HG03139 (cell line): ENCODE measurements around the gene ANKLE1.

Source experiments
- ATAC-seq: cut with Tn5 transposase; IDR thresholded peaks from one replicate; pipeline ENCODE4 v1.9.1; 2021; ENCODE audit not compliant: unreplicated experiment

ANKLE1 gene

GRCh38 chr19:17325133-17325532, 43.4 kb downstream of the ANKLE1 start:
- ATAC-seq: no peak

- ATAC-seq: no peak
These were observed 44.3 kb downstream of the ANKLE1 start for GRCh38 chr19:17325881-17326594.

- ATAC-seq: no peak
These were observed 44.9 kb downstream of the ANKLE1 start for GRCh38 chr19:17326595-17326966.

- ATAC-seq: no peak
These were observed 45.5 kb downstream of the ANKLE1 start for GRCh38 chr19:17327068-17327653.

- no peak for ATAC-seq
These were observed 46.2 kb downstream of the ANKLE1 start for GRCh38 chr19:17327654-17328516.

GRCh38 chr19:17328517-17329365, 47.0 kb downstream of the ANKLE1 start:
- no peak for ATAC-seq

- ATAC-seq: no peak
These were observed 47.9 kb downstream of the ANKLE1 start for GRCh38 chr19:17329366-17330261.

GRCh38 chr19:17330262-17331044, 48.8 kb downstream of the ANKLE1 start:
- ATAC-seq: no peak

- ATAC-seq: no peak
These were observed 49.4 kb downstream of the ANKLE1 start for GRCh38 chr19:17331045-17331558.

GRCh38 chr19:17332360-17332676, 50.6 kb downstream of the ANKLE1 start:
- no peak for ATAC-seq

GRCh38 chr19:17332677-17333581, 51.2 kb downstream of the ANKLE1 start:
- ATAC-seq: no peak

GRCh38 chr19:17333611-17334413, 52.1 kb downstream of the ANKLE1 start:
- no peak for ATAC-seq

- ATAC-seq: no peak
These were observed 53.0 kb downstream of the ANKLE1 start, which contains the start of gene ANO8 for GRCh38 chr19:17334414-17335409. ANO8 (minus strand) TSS chr19:17334855; CDS start chr19:17334670, 185 bp downstream.

GRCh38 chr19:17335575-17335974, 53.9 kb downstream of the ANKLE1 start:
- ATAC-seq: no peak
